ENCODE data around the gene PTPRCAP. TPM values are rescaled to one million over a fixed set of nuclear protein-coding genes. Genes with fewer than 3 reads are reported as not detected.
"Not testable (repeated sequence)": the region's sequence is repeated elsewhere in the genome, so short reads cannot be mapped to it uniquely, and the experiment has no call there.

The PTPRCAP gene
- total and polyA plus RNA-seq, 2 donors (not counting 1 experiment from before 2014, with no cell fraction given), result 266 to 565 TPM

DNA sequence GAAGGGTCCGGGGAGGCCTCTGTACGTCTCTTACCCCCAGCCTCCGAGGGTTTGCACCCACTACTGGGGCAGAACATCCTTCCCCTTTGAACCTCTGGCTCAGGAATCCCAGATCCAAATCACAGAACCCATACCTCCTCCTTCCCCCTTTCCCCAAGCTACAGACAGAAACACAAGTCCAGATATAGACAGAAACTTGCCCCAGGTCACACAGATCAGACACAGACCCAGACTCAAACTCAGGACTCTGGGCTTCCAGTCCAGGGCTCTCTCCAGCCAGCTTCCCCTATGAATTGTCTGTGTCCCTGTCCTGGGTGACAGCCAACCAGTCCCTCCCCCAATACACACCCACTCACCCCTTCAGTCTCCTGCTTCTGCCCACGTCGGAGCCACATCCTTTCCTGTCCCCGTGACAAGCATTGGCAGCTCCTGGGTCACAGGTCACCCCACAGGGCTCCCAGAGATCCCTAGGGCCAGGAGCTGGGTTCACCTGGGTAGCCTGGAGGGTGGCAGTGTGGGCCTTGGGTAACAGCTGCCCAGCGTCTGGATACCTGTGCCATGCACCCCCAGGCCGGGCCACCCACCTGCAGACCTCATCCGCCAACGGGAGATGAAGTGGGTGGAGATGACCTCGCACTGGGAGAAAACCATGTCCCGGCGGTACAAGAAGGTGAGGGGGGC, 32.8 kb downstream of the PTPRCAP start:
- Mint-ChIP-seq H3K4me3 (peak overlapping the region; percentile 93), H3K27ac (peak overlapping the region; percentile 100), H3K4me1 (peaks cover 74% of the 10 kb centered on the region), H3K27me3 (no peaks in the 10 kb centered on the region), H3K9me3 (ENCODE audit: insufficient read depth) (no peaks in the 10 kb centered on the region)
- Histone ChIP-seq H3K9ac (ENCODE audit: low read length) (peak overlapping the region; percentile 89), H3K4me2 (replicated peaks; ENCODE audit: low read depth, low read length, poor library complexity, severe bottlenecking) (peak overlapping the region; percentile 89), H4K20me1 (ENCODE audit: control insufficient read depth, insufficient read depth, low read length, poor library complexity, severe bottlenecking) (peaks cover 65% of the 10 kb centered on the region), H3K27ac (ENCODE audit: low read length in 2 of 2) (peak overlapping the region; percentile 63 to 83), H2AFZ (ENCODE audit: insufficient read depth, low read depth, low read length, poor library complexity, severe bottlenecking) (no peak overlapping the region), H3K4me1 (ENCODE audit: control insufficient read depth in 2 of 2, insufficient read depth in 2 of 2, low read length in 2 of 2) (peaks cover 77 to 87% of the 10 kb centered on the region in 2 donors), H3K9me3 (ENCODE audit: control extremely low read depth in 1 of 3, control insufficient read depth in 2 of 3, insufficient read depth in 1 of 3, low read length in 2 of 3) (peaks cover 0 to 2% (median 0%) of the 10 kb centered on the region in 3 donors), H3K36me3 (replicated peaks in 1 of 2; ENCODE audit: control extremely low read depth in 1 of 2, control insufficient read depth in 1 of 2, extremely low read depth in 1 of 2, insufficient read depth in 2 of 2, low read length in 1 of 2) (peaks cover 0 to 52% of the 10 kb centered on the region in 2 experiments), H3K79me2 (ENCODE audit: control insufficient read depth, insufficient read depth, low read length) (peaks cover 86% of the 10 kb centered on the region), H3K27me3 (replicated peaks in 1 of 4; ENCODE audit: control extremely low read depth in 1 of 4, control insufficient read depth in 3 of 4, insufficient read depth in 4 of 4, low read length in 3 of 4) (no peaks in the 10 kb centered on the region), H3K4me3 (ENCODE audit: control extremely low read depth in 1 of 5, extremely low read depth in 1 of 5, insufficient read depth in 1 of 5, low read depth in 2 of 5, low read length in 4 of 5) (peak overlapping the region; percentile 82 to 99 (median 96))
- intact Hi-C loops (cut with micrococcal nuclease), result loop anchor here (10.0 kb wide), 1 partner anchor 180 kb away; the partner anchor contains the start of gene GSTP1
- CTCF ChIA-PET, result interaction anchor here (1.3 to 5.7 kb wide), 8 partner anchors 8 to 64 kb away, joined by 3 to 121 read pairs (median 30); partner anchors contain the start of genes PTPRCAP, RPS6KB2 and TMEM134
- 17% methylated on average over 7 of the region's 13 CpGs for WGBS (ENCODE audit: insufficient coverage)
- ATAC-seq (ENCODE audit: low read depth), result no peak
- POLR2A ChIA-PET, result interaction anchor here (1.4 to 6.8 kb wide), 11 partner anchors 8 to 103 kb away, joined by 3 to 195 read pairs (median 15); partner anchors contain the start of genes AIP, CARNS1, CDK2AP2 and PITPNM1
- no peak for DNase-seq
- TF ChIP-seq, protein P1, sequence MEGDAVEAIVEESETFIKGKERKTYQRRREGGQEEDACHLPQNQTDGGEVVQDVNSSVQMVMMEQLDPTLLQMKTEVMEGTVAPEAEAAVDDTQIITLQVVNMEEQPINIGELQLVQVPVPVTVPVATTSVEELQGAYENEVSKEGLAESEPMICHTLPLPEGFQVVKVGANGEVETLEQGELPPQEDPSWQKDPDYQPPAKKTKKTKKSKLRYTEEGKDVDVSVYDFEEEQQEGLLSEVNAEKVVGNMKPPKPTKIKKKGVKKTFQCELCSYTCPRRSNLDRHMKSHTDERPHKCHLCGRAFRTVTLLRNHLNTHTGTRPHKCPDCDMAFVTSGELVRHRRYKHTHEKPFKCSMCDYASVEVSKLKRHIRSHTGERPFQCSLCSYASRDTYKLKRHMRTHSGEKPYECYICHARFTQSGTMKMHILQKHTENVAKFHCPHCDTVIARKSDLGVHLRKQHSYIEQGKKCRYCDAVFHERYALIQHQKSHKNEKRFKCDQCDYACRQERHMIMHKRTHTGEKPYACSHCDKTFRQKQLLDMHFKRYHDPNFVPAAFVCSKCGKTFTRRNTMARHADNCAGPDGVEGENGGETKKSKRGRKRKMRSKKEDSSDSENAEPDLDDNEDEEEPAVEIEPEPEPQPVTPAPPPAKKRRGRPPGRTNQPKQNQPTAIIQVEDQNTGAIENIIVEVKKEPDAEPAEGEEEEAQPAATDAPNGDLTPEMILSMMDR (IDR thresholded peaks at IDR 0.05), result no peak
- TF ChIP-seq EZH2 (IDR thresholded peaks at IDR 0.05; ENCODE audit: borderline replicate concordance, insufficient read depth, low read depth, low read length, poor library complexity, severe bottlenecking), result no peak

DNA sequence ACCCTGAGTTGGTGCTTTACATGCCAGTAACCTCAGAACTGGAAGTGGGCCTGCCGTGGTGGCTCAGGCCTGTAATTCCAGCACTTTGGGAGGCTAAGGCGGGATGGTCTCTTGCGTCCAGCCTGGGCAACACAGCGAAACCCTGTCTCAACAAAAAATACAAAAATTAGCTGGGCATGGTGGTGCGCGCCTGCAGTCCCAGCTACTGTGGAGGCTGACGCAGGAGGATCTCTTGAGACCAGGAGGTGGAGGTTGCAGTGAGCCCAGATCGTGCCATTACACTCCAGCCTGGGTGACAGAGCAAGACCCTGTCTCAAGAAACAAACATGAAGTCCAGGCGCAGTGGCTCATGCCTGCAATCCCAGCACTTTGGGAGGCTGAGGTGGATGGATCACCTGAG, 34.4 kb downstream of the PTPRCAP start:
- peak overlapping the region; percentile 93 for H3K4me3 Mint-ChIP-seq
- peaks cover 2 to 59% of the 10 kb centered on the region in 2 experiments for H3K36me3 ChIP-seq (replicated peaks in 1 of 2; ENCODE audit: control extremely low read depth in 1 of 2, control insufficient read depth in 1 of 2, extremely low read depth in 1 of 2, insufficient read depth in 2 of 2, low read length in 1 of 2)
- peaks cover 69% of the 10 kb centered on the region for H3K4me1 Mint-ChIP-seq
- H3K9me3 Mint-ChIP-seq (ENCODE audit: insufficient read depth); H3K9me3 ChIP-seq (ENCODE audit: control extremely low read depth in 1 of 3, control insufficient read depth in 2 of 3, insufficient read depth in 1 of 3, low read length in 2 of 3); DNase-seq; ATAC-seq (ENCODE audit: low read depth); H3K27me3 ChIP-seq (replicated peaks in 1 of 4; ENCODE audit: control extremely low read depth in 1 of 4, control insufficient read depth in 3 of 4, insufficient read depth in 4 of 4, low read length in 3 of 4); H2AFZ ChIP-seq (ENCODE audit: insufficient read depth, low read depth, low read length, poor library complexity, severe bottlenecking); H3K27me3 Mint-ChIP-seq: not testable (repeated sequence)
- peak overlapping the region; percentile 89 for H3K4me2 ChIP-seq (replicated peaks; ENCODE audit: low read depth, low read length, poor library complexity, severe bottlenecking)
- peak overlapping the region; percentile 63 to 83 for H3K27ac ChIP-seq (ENCODE audit: low read length in 2 of 2)
- H4K20me1 ChIP-seq (ENCODE audit: control insufficient read depth, insufficient read depth, low read length, poor library complexity, severe bottlenecking), result peaks cover 77% of the 10 kb centered on the region
- H3K4me3 ChIP-seq (ENCODE audit: control extremely low read depth in 1 of 5, extremely low read depth in 1 of 5, insufficient read depth in 1 of 5, low read depth in 2 of 5, low read length in 4 of 5), result peak overlapping the region in 4 of 5 experiments; percentile 92 to 99 (median 98)
- H3K79me2 ChIP-seq (ENCODE audit: control insufficient read depth, insufficient read depth, low read length), result peaks cover 97% of the 10 kb centered on the region
- H3K4me1 ChIP-seq (ENCODE audit: control insufficient read depth in 2 of 2, insufficient read depth in 2 of 2, low read length in 2 of 2), result peaks cover 67 to 80% of the 10 kb centered on the region in 2 donors
- ChIA-PET CTCF (interaction anchor here (0.7 to 5.7 kb wide), 15 partner anchors 10 to 110 kb away, joined by 3 to 121 read pairs (median 16); partner anchors contain the start of genes AIP, PITPNM1, POLD4 and PTPRCAP), POLR2A (interaction anchor here (0.6 to 6.8 kb wide), 19 partner anchors 10 to 104 kb away, joined by 3 to 195 read pairs (median 8); partner anchors contain the start of genes AIP, CARNS1, CDK2AP2 and CLCF1)
- peak overlapping the region; percentile 89 for H3K9ac ChIP-seq (ENCODE audit: low read length)
- 76% methylated on average over 6 of the region's 9 CpGs for WGBS (ENCODE audit: insufficient coverage)
- H3K27ac Mint-ChIP-seq, result peak overlapping the region; percentile 100
- intact Hi-C loops (cut with micrococcal nuclease), result loop anchor here (1.0 to 10.0 kb wide), 5 partner anchors 18 to 182 kb away; partner anchors contain the start of genes GSTP1, PTPRCAP and RPS6KB2

DNA sequence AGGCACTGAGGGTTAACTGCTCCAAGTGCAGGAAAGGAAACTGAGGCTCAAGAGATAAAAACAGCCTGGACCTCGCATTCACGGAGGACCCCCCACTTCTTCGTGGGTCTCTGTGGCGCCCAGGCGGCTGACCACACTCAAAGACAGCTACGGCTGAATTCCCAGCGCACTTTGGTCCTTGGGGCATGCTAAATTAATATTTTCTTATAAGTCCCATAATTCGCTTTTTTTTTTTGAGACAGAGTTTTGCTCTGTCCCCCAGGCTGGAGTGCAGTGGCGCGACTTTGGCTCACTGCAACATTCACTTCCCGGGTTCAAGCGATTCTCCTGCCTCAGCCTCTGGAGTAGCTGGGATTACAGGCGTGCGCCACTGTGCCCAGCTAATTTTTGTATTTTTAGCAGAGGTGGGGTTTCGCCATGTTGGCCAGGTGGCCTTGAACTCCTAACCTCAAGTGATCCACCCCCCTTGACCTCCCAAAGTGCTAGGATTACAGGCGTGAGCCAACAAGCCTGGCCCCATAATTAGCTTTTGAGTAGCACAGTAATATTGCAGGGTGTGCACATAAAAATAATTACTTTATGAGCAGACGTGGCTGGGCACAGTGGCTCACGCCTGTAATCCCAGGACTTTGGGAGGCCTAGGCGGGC, 35.2 kb downstream of the PTPRCAP start:
- peaks cover 69% of the 10 kb centered on the region for H3K4me1 Mint-ChIP-seq
- intact Hi-C loops (cut with micrococcal nuclease), result loop anchor here (1.0 to 10.0 kb wide), 2 partner anchors 80 to 182 kb away; partner anchors contain the start of gene GSTP1
- CTCF ChIA-PET, result interaction anchor here (0.6 to 5.7 kb wide), 29 partner anchors 10 to 306 kb away, joined by 3 to 121 read pairs (median 7); partner anchors contain the start of genes AIP, CDK2AP2, PITPNM1 and POLD4

More for the DNA sequence above, 35.2 kb downstream of the PTPRCAP start:
- Histone ChIP-seq H3K9ac (ENCODE audit: low read length) (peak overlapping the region; percentile 64), H3K4me3 (ENCODE audit: control extremely low read depth in 1 of 5, extremely low read depth in 1 of 5, insufficient read depth in 1 of 5, low read depth in 2 of 5, low read length in 4 of 5) (peak overlapping the region; percentile 40 to 81 (median 61)), H3K27ac (ENCODE audit: low read length in 2 of 2) (peak overlapping the region; percentile 70 to 83), H4K20me1 (ENCODE audit: control insufficient read depth, insufficient read depth, low read length, poor library complexity, severe bottlenecking) (peaks cover 77% of the 10 kb centered on the region), H2AFZ (ENCODE audit: insufficient read depth, low read depth, low read length, poor library complexity, severe bottlenecking) (peak overlapping the region; percentile 34), H3K4me2 (replicated peaks; ENCODE audit: low read depth, low read length, poor library complexity, severe bottlenecking) (peak overlapping the region; percentile 89), H3K79me2 (ENCODE audit: control insufficient read depth, insufficient read depth, low read length) (peaks cover 93% of the 10 kb centered on the region), H3K4me1 (ENCODE audit: control insufficient read depth in 2 of 2, insufficient read depth in 2 of 2, low read length in 2 of 2) (peaks cover 59 to 79% of the 10 kb centered on the region in 2 donors), H3K36me3 (replicated peaks in 1 of 2; ENCODE audit: control extremely low read depth in 1 of 2, control insufficient read depth in 1 of 2, extremely low read depth in 1 of 2, insufficient read depth in 2 of 2, low read length in 1 of 2) (peaks cover 2 to 59% of the 10 kb centered on the region in 2 experiments)
- POLR2A ChIA-PET, result interaction anchor here (0.8 to 6.8 kb wide), 26 partner anchors 9 to 212 kb away, joined by 3 to 195 read pairs (median 8); partner anchors contain the start of genes AIP, CARNS1, CDK2AP2 and CLCF1
- ATAC-seq (ENCODE audit: low read depth); H3K9me3 ChIP-seq (ENCODE audit: control extremely low read depth in 1 of 3, control insufficient read depth in 2 of 3, insufficient read depth in 1 of 3, low read length in 2 of 3); DNase-seq; H3K9me3 Mint-ChIP-seq (ENCODE audit: insufficient read depth); H3K27me3 Mint-ChIP-seq; H3K27me3 ChIP-seq (replicated peaks in 1 of 4; ENCODE audit: control extremely low read depth in 1 of 4, control insufficient read depth in 3 of 4, insufficient read depth in 4 of 4, low read length in 3 of 4): not testable (repeated sequence)
- Mint-ChIP-seq H3K4me3 (peak overlapping the region; percentile 84), H3K27ac (peak overlapping the region; percentile 95)
- WGBS (ENCODE audit: insufficient coverage), result 36% methylated on average over 13 of the region's 19 CpGs
